ENCODE measurements around the gene TNFAIP8L1.
"Not testable (repeated sequence)": the region's sequence is repeated elsewhere in the genome, so short reads cannot be mapped to it uniquely, and the experiment has no call there.

GRCh38 chr19:4680021-4680420 lies 40.7 kb downstream of the TNFAIP8L1 start:
- TF ChIP-seq, protein P1, sequence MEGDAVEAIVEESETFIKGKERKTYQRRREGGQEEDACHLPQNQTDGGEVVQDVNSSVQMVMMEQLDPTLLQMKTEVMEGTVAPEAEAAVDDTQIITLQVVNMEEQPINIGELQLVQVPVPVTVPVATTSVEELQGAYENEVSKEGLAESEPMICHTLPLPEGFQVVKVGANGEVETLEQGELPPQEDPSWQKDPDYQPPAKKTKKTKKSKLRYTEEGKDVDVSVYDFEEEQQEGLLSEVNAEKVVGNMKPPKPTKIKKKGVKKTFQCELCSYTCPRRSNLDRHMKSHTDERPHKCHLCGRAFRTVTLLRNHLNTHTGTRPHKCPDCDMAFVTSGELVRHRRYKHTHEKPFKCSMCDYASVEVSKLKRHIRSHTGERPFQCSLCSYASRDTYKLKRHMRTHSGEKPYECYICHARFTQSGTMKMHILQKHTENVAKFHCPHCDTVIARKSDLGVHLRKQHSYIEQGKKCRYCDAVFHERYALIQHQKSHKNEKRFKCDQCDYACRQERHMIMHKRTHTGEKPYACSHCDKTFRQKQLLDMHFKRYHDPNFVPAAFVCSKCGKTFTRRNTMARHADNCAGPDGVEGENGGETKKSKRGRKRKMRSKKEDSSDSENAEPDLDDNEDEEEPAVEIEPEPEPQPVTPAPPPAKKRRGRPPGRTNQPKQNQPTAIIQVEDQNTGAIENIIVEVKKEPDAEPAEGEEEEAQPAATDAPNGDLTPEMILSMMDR (IDR thresholded peaks at IDR 0.05; ENCODE audit: borderline replicate concordance, extremely low read depth, low read length, poor library complexity, severe bottlenecking): not testable (repeated sequence)
- TF ChIP-seq EZH2 (IDR thresholded peaks at IDR 0.05; ENCODE audit: borderline replicate concordance, low read depth, low read length, severe bottlenecking): not testable (repeated sequence)
